HUES48 (cell line): Measurements from ENCODE around the gene PNMA6E.

Experiments used
- H3K27ac ChIP-seq: one replicate; pipeline ENCODE4 v1.7.0; 2013; ENCODE audit warnings: low read depth, low read length, inconsistent platforms
- H3K27me3 ChIP-seq: 2 replicates; pipeline ENCODE4 v1.6.1; 2013; ENCODE audit warnings: mild to moderate bottlenecking, low read length; ENCODE audit not compliant: control insufficient read depth, insufficient read depth
- H3K36me3 ChIP-seq: 2 replicates; pipeline ENCODE4 v1.6.1; 2013; ENCODE audit warnings: low read length; ENCODE audit not compliant: control insufficient read depth, insufficient read depth
- H3K4me1 ChIP-seq: 2 replicates; pipeline ENCODE4 v1.6.1; 2013; ENCODE audit warnings: mild to moderate bottlenecking, low read length; ENCODE audit not compliant: control insufficient read depth, insufficient read depth
- H3K4me3 ChIP-seq: 2 replicates; pipeline ENCODE4 v1.5.1; 2013; ENCODE audit warnings: mild to moderate bottlenecking, low read depth, low read length
- H3K9ac ChIP-seq: 2 replicates; pipeline ENCODE4 v1.6.1; 2013; ENCODE audit warnings: mild to moderate bottlenecking, low read depth, low read length, moderate library complexity
- H3K9me3 ChIP-seq: 2 replicates; pipeline ENCODE4 v1.6.1; 2013; ENCODE audit warnings: low read length; ENCODE audit not compliant: control insufficient read depth, insufficient read depth

PNMA6E gene

DNA sequence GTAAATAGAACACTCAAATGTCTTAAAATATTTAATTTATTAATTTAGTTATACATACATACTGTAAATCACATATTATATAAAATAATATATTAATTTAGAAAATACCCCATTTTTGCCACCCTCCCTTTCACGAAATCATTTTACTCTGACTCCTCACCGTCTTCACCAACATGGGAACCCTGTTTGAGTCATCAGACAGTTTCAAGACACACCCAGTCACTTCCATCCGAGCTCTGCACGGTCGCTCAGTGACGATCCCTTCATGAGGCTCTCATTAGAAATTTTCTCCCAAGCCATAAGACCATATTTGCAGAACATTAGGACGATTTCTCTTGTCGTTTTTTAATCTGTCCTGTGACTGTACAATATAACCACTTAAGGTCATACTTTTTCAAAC, 52.7 kb downstream of the PNMA6E start:
- Histone ChIP-seq H3K4me1 (no peaks in the 10 kb centered on the region), H3K9ac (no peak overlapping the region), H3K27me3 (no peaks in the 10 kb centered on the region), H3K36me3 (peaks cover 38% of the 10 kb centered on the region), H3K9me3 (peaks cover 41% of the 10 kb centered on the region), H3K4me3 (no peak overlapping the region), H3K27ac (no peak overlapping the region)

DNA sequence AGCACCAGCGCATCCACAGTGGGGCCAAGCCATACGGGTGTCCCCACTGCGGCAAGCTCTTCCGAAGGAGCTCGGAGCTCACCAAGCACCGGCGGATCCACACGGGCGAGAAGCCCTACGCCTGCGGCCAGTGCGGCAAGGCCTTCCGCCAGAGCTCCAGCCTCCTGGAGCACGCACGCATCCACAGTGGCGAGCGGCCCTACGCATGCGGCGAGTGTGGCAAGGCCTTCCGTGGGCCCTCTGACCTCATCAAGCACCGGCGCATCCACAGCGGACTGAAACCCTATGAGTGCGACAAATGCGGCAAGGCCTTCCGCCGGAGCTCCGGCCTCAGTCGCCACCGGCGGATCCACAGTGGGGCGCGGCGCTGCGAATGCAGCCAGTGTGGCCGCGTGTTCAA, 53.6 kb downstream of the PNMA6E start:
- no peak overlapping the region for H3K9ac ChIP-seq
- H3K9me3 ChIP-seq = peaks cover 37% of the 10 kb centered on the region
- H3K27ac ChIP-seq = no peak overlapping the region
- no peaks in the 10 kb centered on the region for H3K4me1 ChIP-seq
- peaks cover 38% of the 10 kb centered on the region for H3K36me3 ChIP-seq
- H3K27me3 ChIP-seq = no peaks in the 10 kb centered on the region
- no peak overlapping the region for H3K4me3 ChIP-seq
